ENCODE measurements around the gene RFFL.

DNA sequence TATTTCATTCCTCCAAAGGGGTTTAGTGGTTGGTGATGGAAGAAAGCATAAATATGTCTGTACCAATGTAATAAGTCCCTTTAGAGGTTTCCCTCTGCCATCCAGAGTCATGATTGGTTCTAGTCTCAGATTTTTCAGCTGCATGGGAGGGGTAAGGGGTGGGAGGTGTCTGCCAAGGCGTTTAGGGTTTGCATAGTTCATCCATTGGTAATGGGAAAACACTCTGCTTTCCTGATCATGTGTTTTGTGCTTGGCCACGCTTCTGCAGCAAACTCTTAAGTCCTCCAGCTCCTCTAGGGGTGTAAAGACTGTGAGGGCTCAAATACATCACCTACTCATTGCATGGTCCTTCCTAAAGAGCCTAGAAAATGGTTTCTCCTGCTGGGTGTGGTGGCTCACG lies 53.4 kb downstream of the RFFL start:
- TF ChIP-seq, protein P1, sequence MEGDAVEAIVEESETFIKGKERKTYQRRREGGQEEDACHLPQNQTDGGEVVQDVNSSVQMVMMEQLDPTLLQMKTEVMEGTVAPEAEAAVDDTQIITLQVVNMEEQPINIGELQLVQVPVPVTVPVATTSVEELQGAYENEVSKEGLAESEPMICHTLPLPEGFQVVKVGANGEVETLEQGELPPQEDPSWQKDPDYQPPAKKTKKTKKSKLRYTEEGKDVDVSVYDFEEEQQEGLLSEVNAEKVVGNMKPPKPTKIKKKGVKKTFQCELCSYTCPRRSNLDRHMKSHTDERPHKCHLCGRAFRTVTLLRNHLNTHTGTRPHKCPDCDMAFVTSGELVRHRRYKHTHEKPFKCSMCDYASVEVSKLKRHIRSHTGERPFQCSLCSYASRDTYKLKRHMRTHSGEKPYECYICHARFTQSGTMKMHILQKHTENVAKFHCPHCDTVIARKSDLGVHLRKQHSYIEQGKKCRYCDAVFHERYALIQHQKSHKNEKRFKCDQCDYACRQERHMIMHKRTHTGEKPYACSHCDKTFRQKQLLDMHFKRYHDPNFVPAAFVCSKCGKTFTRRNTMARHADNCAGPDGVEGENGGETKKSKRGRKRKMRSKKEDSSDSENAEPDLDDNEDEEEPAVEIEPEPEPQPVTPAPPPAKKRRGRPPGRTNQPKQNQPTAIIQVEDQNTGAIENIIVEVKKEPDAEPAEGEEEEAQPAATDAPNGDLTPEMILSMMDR (IDR thresholded peaks at IDR 0.05; ENCODE audit: insufficient read depth, low read depth, low read length): no peak
- no peak for TF ChIP-seq EZH2 (IDR thresholded peaks at IDR 0.05; ENCODE audit: insufficient read depth, low read length)

All from astrocyte (in vitro differentiated cells and primary cell).